Kidney epithelial cell (primary cell): Measurements from ENCODE around the gene ODF2. TPM values are rescaled to one million over a fixed set of nuclear protein-coding genes. Genes with fewer than 3 reads are reported as not detected.
"Not testable (repeated sequence)": the region's sequence is repeated elsewhere in the genome, so short reads cannot be mapped to it uniquely, and the experiment has no call there.

Experiments used
- DNase-seq: peaks from one replicate; pipeline ENCODE4 v3.0.0-alpha.2; 2010; ENCODE audit warnings: low read depth
- H3K27me3 ChIP-seq: 2 replicates; pipeline ENCODE4 v1.6.0; 2011; ENCODE audit warnings: low read length; ENCODE audit not compliant: control insufficient read depth, insufficient read depth
- H3K36me3 ChIP-seq: 2 replicates; pipeline ENCODE4 v1.5.1; 2011; ENCODE audit warnings: low read length; ENCODE audit not compliant: control insufficient read depth, insufficient read depth
- H3K4me3 ChIP-seq: 2 replicates; pipeline ENCODE4 v1.5.1; 2011; ENCODE audit warnings: low read depth, mild to moderate bottlenecking, control low read depth, low read length
- total RNA-seq: library from RNA; depleted of rRNA; stranded (reverse); fragments of >200 nt; gene quantifications from 2 replicates; pipeline ENCODE4 v1.2.3, GENCODE V29; 2015
- TF ChIP-seq, protein P1 (sequence below): IDR thresholded peaks from 2 replicates; pipeline ENCODE4 v1.5.1; 2011; ENCODE audit warnings: mild to moderate bottlenecking, moderate library complexity, low read length, control low read depth, inconsistent platforms; ENCODE audit not compliant: insufficient read depth, poor library complexity, severe bottlenecking

ODF2 gene
- total RNA-seq, 1 donor from 2014 or later, result 24.9 TPM

DNA sequence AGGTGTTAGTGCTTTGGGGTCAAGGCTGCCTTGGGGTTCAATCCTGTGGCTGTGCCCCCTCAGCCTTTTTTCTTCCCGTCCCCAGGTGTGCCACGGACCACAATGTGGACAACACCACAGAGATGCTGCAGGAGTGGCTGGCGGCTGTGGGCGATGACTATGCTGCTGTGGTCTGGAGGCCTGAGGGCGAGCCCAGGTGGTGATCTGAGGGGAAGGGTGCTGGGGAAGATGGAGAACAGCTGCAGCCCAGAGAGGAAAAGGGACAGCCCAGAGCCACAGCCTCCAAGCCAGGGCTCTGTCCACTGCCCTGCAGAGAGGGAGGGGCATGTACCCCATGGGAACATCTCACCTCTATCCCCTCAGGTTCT lies 33.0 kb upstream of the ODF2 start:
- Histone ChIP-seq H3K36me3 (no peaks in the 10 kb centered on the region), H3K27me3 (peaks cover 6% of the 10 kb centered on the region), H3K4me3 (no peak overlapping the region)
- TF ChIP-seq, protein P1, sequence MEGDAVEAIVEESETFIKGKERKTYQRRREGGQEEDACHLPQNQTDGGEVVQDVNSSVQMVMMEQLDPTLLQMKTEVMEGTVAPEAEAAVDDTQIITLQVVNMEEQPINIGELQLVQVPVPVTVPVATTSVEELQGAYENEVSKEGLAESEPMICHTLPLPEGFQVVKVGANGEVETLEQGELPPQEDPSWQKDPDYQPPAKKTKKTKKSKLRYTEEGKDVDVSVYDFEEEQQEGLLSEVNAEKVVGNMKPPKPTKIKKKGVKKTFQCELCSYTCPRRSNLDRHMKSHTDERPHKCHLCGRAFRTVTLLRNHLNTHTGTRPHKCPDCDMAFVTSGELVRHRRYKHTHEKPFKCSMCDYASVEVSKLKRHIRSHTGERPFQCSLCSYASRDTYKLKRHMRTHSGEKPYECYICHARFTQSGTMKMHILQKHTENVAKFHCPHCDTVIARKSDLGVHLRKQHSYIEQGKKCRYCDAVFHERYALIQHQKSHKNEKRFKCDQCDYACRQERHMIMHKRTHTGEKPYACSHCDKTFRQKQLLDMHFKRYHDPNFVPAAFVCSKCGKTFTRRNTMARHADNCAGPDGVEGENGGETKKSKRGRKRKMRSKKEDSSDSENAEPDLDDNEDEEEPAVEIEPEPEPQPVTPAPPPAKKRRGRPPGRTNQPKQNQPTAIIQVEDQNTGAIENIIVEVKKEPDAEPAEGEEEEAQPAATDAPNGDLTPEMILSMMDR, result no peak
- DNase-seq, result no peak

DNA sequence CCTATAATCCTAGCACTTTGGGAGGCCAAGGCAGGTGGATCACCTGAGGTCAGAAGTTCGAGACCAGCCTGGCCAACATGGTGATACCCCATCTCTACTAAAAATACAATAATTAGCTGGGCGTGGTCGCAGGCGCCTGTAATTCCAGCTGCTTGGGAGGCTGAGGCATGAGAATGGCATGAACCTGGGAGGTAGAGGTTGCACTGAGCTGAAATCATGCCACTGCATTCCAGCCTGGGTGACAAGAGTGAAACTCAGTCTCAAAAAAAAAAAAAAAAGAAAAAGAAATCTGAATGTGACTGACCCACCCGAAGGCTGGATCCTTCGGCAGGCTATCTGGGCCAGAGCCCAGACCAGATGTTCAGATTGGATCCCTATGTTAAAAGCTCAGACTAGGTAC lies 32.5 kb upstream of the ODF2 start:
- not testable (repeated sequence) for DNase-seq, H3K27me3 ChIP-seq, H3K4me3 ChIP-seq, H3K36me3 ChIP-seq

DNA sequence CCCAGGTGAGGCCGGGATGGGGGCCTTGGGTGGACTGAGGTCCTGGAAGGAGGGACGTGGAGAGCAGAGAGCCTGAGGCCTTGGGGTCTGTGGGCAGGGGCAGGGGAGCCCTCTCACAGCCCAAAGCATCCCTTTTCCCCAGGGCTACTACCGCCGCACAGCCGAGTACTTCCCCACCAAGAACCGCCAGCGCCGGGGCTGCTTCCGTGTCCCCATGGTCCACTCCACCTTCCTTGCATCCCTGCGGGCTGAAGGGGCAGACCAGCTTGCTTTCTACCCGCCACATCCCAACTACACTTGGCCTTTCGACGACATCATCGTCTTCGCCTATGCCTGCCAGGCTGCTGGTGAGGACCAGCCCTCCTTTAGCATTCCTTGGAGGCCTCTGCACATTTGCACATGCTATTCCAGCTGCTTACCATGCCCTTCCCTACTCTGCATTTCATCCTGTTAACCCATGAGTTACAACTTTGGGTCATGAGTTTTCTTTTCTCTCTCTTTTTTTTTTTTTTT lies 31.5 kb upstream of the ODF2 start:
- no peak for DNase-seq
- no peaks in the 10 kb centered on the region for H3K36me3 ChIP-seq
- no peak overlapping the region for H3K4me3 ChIP-seq
- TF ChIP-seq, protein P1, result no peak
- peaks cover 2% of the 10 kb centered on the region for H3K27me3 ChIP-seq

DNA sequence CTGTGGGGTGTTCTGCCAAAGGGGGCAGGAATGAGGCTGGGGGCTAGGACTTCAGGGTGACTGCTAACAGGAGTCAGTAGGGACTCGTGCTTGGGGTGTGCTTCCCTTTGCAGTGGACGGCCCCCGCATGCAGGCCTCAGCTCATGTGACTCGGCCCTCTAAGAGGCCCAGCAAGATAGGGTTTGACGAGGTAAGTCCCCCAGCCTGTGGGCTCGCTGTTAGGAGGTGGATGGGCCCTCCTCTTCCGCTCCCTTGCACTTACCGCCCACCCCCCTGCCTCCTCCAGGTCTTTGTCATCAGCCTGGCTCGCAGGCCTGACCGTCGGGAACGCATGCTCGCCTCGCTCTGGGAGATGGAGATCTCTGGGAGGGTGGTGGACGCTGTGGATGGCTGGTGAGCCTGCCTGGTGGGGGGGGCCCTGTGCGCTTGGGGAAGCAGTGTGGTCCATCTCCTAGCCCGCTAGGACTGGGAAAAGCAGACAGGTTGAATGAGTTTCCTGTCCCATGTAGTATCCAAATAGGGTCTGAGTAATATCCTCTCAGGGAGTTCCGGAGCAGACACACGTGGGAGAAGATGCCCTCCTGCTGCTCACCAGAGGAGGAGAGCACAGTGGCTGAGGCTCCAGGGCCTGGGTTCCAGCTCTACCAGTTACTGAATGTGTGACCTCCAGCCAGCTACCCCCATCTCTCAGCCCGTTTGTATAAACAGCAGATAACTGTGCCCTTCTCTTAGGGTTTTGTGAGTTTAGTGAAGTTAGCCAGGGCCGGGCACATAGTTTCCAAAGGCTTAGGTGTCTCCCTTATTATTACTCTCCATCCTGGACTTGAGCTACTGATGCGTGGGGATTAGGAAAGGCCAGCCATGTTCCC lies 26.9 kb upstream of the ODF2 start:
- H3K27me3 ChIP-seq, result no peaks in the 10 kb centered on the region
- H3K36me3 ChIP-seq, result no peaks in the 10 kb centered on the region
- TF ChIP-seq, protein P1, result no peak
- no peak overlapping the region for H3K4me3 ChIP-seq
- DNase-seq, result no peak

DNA sequence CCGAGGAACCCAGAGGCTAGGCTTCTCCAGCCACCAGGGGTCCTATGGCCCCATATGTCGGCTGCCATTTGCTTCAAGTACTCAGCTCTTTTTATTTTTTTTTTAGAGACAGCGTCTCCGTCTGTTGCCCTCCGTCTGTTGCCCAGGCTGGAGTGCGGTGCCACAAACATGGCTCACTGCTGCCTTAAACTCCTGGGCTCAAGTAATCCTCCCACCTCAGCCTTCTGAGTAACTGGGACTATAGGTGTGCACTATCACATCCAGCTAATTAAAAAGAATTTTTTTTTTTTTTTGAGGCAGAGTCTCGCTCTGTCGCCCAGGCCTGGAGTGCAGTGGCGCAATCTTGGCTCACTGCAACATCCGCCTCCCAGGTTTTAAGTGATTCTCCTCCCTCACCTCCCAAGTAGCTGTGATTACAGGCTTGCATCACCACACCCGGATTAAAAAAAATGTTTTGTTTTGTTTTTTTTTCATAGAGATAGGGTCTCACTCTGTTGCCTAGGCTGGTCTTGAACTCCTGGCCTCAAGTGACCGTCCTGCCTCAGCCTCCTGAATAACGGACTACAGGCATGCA lies 26.2 kb upstream of the ODF2 start:
- Histone ChIP-seq H3K4me3 (no peak overlapping the region), H3K27me3 (no peaks in the 10 kb centered on the region), H3K36me3 (no peaks in the 10 kb centered on the region)
- no peak for DNase-seq
- TF ChIP-seq, protein P1, result no peak

DNA sequence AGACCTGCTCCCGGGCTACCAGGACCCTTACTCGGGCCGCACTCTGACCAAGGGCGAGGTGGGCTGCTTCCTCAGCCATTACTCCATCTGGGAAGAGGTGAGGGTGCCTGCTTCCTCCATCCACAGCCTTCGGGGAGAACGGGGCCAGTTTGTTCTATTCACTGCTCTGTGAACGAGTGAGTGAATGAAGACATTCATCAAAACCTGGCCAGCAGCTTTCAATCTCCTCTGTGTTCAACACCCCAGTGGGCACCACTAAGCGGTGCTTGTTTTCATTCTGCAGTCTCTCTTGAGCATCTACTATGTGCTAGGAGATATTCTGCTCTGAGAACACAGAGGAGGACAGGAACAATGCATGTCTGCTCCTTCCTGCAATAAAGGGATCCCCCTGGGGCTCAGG lies 24.6 kb upstream of the ODF2 start:
- no peaks in the 10 kb centered on the region for H3K27me3 ChIP-seq
- H3K4me3 ChIP-seq, result no peak overlapping the region
- DNase-seq, result no peak
- no peaks in the 10 kb centered on the region for H3K36me3 ChIP-seq
- TF ChIP-seq, protein P1, result no peak
